ENCODE results near the gene RTN1. TPM values are rescaled to one million over a fixed set of nuclear protein-coding genes. Genes with fewer than 3 reads are reported as not detected.

The RTN1 gene
- polyA plus RNA-seq, 1 donor, result 2.4 TPM

DNA sequence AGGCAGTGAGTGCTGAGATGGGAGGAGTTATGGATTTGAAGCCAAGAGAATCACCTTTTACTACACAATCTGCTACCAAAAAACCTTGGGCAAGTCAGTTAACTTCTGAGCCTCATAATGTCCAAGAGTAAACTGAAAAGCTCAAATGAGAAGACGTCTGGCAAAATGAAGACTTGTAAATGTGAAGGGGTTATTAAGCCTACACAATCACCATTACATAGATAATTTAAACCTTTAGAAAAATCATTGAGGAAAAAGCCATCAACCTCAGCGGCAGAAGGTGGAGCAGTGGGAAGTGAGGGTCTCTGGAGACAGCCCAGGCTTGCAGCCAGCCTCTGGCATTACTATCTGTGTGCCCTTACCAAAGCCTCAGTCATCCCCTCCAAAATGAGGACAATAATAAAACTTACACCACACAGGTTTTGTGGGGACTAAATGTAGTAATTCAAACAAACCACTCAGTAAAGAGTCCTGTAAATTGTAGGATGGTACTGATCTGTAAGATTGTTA, 243.5 kb downstream of the RTN1 start:
- DNase-seq, result no peak

DNA sequence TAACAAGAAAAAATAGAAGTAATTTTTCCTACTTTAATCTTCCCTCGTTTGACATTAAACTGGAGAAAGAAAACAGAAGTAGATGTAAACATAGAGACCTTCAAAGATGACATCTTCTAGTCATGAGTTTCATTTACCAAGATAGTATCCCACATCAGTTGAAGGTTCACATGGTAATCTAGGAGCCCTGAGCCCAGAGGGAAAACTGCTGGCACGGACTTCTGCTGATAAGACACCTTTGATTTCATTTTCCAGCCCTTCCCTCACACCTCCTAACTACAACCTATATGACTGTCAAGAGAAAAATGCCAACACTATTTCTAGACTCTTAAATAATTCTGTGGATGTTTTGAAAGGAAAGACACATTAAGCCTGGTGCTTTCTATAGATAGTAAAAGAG, 247.9 kb downstream of the RTN1 start:
- no peak for DNase-seq

DNA sequence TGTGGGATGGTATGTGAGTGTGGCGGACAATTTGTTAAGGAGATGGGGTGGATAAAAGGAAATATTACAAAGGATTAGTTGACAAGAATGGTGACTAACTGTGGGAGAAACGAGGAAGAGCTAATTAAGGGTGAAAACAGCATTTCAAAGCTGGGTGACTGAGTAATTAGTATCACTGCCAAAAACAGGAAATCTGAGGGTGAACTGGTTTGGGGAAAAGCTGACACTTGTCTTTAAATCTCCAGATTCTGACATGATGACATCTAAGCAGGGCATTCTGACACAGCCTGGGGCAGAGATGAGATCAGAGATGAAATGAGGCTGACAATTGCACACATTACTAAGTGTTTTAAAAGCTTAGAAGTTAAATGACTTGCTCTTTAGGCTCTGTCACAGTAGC, 251.5 kb downstream of the RTN1 start:
- no peak for DNase-seq

DNA sequence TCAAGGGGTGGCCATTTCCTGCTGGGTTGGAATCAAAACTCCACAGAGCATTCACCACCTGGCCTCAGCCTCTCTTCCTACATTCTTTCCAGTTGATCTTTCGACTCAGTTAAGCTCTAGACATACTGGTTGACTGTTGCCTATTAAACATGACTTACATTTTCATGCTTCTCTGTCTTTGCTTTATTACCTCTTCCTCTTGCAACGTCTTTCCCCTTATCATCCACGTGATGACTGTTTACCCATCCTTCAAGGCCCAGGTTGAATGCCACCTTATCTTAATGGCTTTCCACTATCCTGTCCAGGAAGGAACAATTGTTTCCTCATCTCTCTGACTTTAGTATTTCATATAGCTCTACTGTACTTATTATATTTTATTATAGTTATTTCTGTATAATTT, 269.5 kb downstream of the RTN1 start:
- no peak for DNase-seq

DNA sequence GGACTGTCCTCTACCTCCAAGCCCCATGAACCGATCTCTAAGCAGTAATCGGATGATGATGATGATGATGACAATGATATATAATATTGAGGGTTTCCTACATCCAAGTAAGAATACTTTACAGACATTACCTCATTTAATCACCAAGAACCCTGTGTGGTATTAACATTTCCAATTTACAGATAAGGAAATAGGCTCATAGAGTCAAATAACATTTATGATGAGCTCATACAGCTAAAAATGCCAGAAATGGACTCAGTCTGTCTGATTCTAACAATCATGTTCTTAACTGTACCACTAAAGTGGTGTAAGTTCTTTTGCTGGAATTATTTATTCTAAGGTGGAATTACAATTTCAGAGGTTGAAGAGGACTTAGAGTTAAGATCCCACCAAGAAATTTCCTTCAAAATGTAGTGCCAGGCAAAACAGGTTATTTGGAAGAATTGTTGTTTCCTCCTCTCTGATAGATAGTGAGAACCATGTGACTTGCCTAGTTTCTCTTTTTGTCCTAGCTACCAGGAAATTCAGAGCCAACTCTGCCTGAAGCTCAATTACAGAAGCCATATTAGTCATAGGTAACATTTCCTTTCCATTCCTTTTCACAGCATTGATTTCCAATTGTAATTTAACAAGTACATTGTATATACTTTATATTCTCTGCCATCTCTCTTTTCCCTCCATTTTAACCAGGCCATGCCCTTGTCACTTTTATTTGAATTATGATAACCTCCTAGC, 270.2 kb downstream of the RTN1 start:
- DNase-seq, result no peak

DNA sequence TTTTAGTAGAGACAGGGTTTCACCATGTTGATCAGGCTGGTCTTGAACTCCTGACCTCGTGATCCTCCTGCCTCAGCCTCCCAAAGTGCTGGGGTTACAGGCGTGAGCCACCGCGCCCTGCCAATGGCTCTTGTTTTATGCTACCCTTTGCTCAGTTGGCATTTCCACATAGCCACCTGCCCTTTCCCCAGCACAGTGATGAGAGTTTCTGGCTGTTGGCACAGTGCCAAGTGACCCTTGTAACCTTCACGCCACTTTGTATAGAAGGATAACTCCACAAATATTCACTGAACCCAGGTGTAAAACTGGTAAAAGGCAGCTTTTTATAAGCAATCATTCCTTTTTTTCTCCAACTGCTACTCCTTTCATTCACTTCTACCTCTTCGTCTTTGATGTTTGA, 275.5 kb downstream of the RTN1 start:
- no peak for DNase-seq

DNA sequence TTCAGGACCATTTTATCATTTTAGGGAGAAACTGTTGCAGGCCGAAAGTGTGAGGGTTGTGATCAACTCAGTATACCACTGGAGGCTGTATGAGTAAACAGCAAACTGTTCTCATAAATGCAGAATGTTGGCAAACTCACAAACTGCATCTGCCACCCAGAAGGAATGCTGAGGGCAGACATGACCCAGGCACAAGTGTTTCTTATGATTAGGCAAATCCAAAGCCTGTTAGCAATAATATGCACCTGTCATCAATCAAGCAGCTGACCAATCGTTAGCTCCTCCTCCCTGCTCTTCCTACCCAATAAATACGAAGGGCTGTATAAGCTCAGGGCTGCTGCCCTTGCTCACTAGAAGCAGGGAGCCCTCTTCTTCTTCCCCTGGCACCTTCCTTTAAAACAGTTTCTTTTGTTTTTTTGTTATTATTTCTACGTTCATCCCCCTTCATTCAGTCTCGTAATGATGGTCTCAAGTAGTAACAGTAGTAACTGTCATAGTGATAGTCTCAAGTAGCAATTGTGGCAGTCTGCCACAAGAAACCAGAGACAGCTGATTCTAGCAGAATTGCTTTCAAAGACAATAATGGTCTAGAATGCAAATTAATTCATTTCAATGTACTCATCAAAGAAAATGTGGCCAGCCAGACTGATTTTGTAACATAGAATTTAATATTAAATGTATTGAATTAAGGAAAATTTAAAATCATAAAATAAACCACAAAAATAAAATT, 278.8 kb downstream of the RTN1 start:
- no peak for DNase-seq

DNA sequence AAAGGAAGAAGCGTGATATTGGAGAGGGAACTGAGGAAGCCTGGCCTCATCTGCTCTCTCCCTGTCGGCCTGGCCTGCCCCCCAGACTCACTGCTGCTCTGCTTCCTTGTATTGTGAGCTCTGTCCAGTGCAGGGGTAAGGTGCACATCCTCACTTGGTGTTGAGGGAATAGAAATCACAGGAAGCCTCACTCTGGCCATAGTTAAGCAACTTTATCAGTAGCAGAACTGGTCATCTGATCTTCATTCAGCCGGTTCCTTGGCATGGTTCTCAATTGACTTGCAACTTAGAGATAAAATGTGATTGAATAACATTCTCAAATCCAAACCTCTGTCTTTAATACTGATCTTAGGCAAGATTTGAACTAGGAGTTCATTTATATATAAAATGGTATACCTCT, 282.5 kb downstream of the RTN1 start:
- DNase-seq, result no peak

DNA sequence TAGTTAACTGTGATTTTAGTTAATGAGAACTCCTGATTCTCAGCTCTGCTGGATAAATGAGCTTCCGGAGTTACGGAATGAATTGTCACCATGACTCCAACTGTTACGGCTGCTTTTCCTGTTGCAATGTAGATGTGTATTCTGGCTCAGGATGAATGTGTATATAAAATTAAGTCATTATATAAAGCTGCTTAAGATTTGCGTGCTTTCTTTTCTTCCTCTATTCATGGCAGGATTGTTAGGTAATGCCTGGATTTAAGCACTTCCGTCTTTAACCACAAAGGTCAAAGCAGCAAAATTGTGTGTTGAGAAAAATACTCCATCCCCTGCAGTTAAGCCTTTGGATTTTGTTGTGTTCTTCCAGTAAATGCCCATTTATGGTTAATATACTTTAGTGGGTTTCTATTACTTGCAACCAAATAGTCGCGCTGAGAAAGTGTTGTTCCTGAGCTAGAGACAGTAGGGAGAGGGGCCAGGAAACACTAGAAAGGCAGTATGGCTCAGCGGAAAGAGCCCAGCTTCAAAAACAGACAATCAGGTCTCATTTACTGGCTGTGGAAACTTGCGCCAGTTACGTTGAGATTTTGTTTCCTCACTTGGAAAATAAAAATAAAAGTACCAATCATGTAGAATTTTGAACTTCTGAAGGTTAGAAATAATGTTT, 284.6 kb downstream of the RTN1 start:
- no peak for DNase-seq

DNA sequence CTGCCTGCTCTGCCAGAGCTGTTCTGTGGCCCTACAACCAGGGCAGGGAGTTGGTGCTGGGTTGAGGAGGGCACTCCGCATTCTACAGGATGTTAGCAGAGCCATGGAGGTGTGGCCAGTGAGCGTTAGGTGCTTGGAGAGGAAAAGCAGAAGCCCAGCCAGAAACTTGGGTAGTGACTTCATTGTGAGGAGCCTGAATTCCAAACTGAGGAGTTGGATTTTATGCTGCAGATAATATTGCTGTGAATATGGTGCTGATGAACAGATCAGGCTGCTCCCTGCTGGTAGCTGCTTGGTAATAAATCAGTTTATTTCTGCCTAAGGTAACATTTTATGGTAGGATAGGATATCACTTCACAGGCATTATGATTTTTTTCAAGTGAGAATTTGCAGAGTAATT, 286.8 kb downstream of the RTN1 start:
- DNase-seq, result no peak

DNA sequence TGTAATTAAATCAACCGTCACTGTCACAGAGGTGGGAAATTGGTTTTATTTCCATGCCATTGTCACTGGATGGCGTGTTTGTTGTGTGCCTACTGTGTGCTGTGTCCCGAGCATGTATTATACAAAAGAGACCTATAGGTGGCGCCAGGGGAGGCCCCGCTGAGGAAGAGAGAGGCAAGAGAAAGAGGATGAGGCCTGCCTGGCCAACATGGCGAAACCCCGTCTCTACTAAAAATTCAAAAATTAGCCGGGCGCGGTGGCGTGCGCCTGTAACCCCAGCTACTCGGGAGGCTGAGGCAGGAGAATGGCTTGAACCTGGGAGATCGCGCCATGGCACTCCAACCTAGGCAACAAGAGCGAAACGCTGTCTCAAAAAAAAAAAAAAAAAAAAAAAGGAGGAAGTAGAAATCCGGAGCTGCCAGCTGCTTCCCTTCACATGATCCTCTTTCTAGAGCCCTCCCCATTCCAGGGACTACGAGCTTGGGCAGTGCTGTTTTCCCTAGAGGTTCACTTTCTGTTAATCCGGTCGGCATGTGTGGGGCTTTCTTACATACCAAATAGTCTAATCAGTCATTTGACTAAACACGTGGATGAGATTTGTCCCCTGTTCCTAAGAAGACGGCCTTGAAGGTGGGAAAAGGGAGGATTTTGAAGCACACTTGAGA, 287.6 kb downstream of the RTN1 start:
- no peak for DNase-seq

DNA sequence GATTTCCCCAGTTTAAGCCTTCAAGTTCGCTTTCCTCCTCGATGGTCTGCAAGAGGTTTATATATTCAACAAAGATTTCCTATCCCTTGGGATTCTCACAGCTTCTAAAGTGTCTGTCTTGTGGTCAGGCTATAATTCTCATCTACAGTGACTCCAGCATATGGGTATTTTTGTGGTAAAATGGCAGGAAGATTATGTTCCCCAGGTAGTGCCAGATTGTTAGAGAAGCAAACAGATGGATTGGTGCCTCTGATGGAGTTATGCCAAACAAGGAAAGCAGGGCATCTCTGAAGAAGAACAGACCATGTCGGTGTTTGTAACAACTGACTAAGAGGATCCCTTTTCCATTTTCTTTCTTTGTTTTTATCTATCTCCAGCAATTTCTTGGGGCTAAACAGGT, 288.4 kb downstream of the RTN1 start:
- DNase-seq, result no peak

DNA sequence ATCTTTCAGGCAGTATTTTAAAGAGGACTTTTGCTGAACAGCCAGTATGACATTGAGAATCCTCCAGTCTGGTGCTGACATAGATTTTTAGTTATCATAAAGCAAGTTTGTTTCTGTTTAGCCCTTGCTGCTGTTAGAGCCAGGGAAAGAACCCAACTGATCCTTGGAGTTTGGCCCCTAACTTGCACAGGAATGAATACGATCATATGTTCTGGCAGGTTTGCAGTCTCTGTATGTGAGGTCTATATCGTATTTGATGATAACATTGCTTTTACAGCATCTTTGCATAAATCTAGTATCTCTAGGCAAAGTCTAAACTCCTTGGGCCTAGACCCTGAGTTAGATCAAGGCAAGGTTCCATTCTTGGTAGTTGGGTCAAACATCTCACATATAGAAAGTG, 289.7 kb downstream of the RTN1 start:
- DNase-seq, result no peak

DNA sequence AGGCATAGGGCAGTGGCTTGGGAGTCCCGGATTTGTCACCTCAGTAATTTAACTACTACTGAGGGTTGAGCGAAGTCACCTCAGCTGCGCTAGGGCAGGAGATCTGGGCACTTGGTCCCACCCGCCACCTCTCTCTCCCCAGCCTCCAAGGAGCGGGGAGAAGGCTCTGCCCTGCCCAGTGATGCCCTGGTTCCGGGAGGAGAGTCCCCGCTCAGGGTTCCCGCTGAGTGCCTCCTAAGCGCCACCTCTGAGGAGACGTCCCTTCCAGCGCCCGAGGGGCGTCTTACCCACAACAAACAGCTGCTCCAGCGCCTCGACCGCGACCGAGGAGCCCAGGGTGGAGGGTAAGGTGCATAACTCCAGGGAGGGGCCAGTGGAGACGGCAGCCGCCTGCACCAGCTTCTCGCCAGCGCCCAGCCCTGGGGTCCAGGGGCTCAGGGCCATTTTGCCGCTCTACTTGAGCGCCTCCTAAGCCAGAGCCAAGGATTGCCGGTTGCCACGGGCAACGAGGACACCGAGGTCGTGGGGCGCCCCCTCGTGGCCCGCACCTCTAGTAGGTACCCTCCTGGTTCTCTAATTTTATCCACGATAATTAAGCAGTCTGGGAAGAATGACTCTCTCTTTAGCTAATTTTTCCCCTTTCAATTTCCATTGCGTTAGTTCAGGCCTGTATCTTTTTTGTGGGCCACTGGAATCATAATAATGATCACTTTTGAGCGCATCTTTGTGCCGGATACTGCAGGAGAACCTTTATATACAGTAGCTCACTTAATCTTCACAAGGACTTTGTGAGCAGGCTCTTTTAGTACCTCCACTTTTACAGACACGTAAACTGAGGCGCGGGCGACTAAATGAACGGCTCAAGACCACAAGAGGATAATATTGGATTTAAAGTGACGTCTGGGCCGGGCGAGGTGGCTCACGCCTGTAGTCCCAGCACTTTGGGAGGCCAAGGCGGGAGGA, 294.0 kb downstream of the RTN1 start, which contains the start of gene CCDC175:
TSS of gene CCDC175 (minus strand) at position 481 of the 963 bp plus-strand sequence. CDS start at position 444, 37 bp downstream.
- peak; percentile 69 for DNase-seq

DNA sequence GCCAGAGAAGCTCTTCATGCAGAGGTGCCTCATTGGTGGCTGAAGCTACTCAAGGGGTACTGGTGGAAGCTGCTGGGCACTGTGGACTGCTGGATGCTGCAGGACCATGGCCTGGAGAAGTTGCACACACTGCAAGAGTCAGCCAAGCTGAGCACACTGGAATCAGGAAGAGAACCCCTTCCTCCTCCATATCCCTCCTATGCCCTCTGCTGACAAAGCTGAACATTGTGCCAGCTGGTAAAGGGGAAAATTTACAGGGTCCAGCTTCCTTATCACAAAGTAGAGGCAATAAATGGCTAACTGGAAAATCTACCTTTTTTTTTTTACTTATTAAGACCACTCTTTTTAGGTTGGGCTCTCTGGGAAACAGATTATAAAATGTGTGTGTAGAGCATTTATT, 300.5 kb downstream of the RTN1 start:
- DNase-seq, result no peak

DNA sequence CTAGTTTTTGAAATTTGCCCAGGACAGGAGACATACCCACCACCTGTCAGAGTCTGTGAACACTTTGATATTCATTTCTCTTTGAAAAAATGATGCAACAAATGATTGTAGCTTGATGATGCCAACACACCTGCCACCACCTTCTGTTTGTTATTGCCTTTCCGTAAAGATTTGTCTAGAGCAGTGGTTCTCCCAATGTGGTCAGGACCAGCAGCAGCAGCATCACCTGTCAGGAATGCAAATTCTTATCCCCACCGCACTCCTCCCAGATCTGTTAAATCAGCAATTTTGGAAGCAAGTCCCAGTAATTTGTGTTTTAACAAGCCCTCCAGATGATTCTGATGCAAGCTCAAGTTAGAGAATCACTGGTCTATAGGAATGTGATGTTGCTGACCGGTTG, 303.9 kb downstream of the RTN1 start:
- no peak for DNase-seq

DNA sequence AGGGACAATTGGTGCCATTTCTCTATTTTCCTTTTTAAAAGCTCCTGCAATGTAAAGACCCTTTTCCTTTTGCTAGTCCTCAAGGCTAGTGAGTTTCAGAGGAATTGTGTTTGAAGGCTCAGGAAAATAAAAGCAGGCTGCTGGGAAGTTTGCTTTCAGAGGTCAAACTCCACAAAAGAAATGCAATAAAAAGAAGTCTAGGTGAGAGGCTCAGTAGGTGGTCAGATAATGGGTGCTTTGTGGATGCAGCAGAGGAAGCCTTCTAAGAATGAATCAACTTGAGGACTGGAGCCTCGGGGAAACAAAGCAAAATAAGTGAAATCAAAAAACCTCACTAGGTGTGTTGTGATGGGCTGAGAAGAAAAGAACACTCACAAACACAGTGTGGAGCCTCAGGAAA, 304.3 kb downstream of the RTN1 start:
- no peak for DNase-seq

DNA sequence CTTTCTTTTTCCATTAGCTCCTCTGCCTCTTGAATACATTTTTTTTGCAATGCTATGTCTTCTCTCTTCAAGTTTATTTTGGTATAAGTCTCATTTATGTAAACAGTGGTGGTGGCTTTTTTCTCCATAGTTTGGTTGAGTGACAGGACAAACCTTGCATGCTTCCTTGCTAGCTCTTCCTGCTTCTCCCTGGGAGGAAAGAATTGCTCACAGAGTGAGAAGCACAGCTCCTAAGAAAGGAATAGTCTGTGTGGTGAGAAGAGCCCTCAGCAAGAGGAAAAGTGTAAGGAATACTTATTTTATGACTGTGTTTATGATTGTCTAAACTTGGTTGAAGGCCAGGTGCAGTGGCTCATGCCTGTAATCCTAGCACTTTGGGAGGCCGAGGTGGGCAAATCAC, 305.5 kb downstream of the RTN1 start:
- DNase-seq, result no peak

DNA sequence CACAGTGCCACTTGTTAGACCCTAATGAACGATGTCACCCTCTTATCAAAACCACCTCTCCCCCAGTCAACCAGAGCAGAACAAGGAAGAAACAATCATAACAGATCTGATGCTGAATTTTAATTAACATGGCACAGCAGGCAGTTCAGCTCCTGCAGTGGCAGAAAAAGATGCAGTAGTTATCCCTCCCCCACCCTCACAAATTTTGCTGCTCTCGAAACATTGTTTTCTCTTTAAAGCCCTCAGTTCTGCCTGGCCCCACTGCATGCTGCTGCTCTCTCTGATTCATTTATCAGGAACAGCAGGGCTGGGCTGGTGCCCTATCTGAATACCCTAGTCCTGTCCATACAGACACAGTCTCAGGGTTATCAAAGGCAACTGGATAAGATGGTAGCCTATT, 306.2 kb downstream of the RTN1 start:
- no peak for DNase-seq

DNA sequence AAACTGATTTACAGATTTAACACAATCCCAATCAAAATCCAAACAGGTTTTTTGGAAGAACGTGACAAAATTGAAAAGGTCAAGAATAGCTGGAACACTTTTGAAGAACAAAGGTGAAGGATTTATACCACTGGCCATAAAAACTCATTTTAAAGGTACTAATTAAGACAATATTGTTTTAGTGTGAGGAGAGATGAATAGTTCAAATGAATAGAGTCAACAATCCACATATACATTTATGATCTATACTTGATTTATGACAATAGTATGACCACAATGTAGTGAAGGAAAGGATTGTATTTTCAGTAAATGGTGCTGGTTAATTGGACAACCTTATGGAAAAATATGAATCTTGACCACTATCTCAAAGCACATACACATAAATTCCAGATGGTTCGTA, 323.3 kb downstream of the RTN1 start:
- DNase-seq, result no peak
